ENCODE data around the gene ATP6V1C2. TPM values are rescaled to one million over a fixed set of nuclear protein-coding genes. Genes with fewer than 3 reads are reported as not detected.

Gene ATP6V1C2
- total and polyA plus RNA-seq, 2 donors (not counting 3 experiments of a cell fraction or from before 2014, with no cell fraction given), result 0.03 to 0.13 TPM

DNA sequence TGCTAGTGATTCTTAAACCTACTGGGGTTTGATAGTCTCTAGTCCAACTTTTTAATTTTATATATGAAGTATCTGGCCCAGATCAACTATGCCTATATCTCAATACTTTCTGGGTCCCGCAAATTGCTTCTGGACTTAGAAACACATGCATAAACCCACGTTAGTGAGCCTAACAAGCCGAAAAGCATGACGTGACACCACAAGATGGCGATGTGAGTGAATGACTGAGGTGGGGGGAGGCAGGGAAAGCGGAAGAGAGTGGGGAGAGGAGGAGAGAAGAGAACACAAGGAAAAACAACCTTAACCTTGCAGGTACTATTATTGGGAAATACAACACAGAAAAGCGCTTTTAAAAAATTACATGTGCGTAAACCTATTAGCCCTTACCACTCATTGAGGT is 77.4 kb downstream of the ATP6V1C2 start:
- Histone ChIP-seq H3K9me3 (replicated peaks; ENCODE audit: control insufficient read depth, insufficient read depth, low read length) (no peaks in the 10 kb centered on the region), H3K36me3 (ENCODE audit: control insufficient read depth in 2 of 2, extremely low read depth in 1 of 2, insufficient read depth in 2 of 2, low read length in 2 of 2) (peaks cover 22 to 32% of the 10 kb centered on the region in 2 experiments), H3K79me2 (ENCODE audit: control insufficient read depth, insufficient read depth, low read length) (peaks cover 83% of the 10 kb centered on the region), H3K27me3 (ENCODE audit: control insufficient read depth in 2 of 2, insufficient read depth in 2 of 2, low read length in 2 of 2) (no peaks in the 10 kb centered on the region), H3K4me1 (ENCODE audit: control insufficient read depth, extremely low read depth, insufficient read depth, low read length) (no peaks in the 10 kb centered on the region), H2AFZ (ENCODE audit: low read depth, low read length) (no peak overlapping the region), H3K9ac (replicated peaks; ENCODE audit: extremely low read depth, insufficient read depth, low read length) (no peak overlapping the region), H3K27ac (ENCODE audit: insufficient read depth, low read depth, low read length) (no peak overlapping the region), H3K4me3 (replicated peaks in 1 of 3; ENCODE audit: insufficient read depth in 1 of 3, low read depth in 1 of 3, low read length in 3 of 3) (no peak overlapping the region), H3K9me1 (replicated peaks; ENCODE audit: control insufficient read depth, extremely low read depth, insufficient read depth, low read length) (no peaks in the 10 kb centered on the region), H4K20me1 (replicated peaks; ENCODE audit: control insufficient read depth, extremely low read depth, insufficient read depth, low read length) (peaks cover 9% of the 10 kb centered on the region), H3K4me2 (ENCODE audit: insufficient read depth, low read length) (no peak overlapping the region)
- FAIRE-seq (no peak), DNase-seq (ENCODE audit: low read depth, low spot score) (no peak)
- no TSS peak for BruUV-seq (replicated peaks)
- TF ChIP-seq MYC (IDR thresholded peaks at IDR 0.05; ENCODE audit: low read depth, low read length) (no peak), POLR2AphosphoS5 (IDR thresholded peaks at IDR 0.05; ENCODE audit: insufficient read depth, low read depth, low read length) (no peak), POLR2A (IDR thresholded peaks at IDR 0.05; ENCODE audit: low read depth, low read length) (no peak), JUN (IDR thresholded peaks at IDR 0.05; ENCODE audit: borderline replicate concordance, insufficient read depth, insufficient read length, low read depth) (no peak), GATA2 (IDR thresholded peaks at IDR 0.05; ENCODE audit: insufficient read depth, insufficient read length, low read depth, low read length) (no peak), EZH2 (IDR thresholded peaks at IDR 0.05; ENCODE audit: borderline replicate concordance, low read depth, low read length, severe bottlenecking) (no peak), FOS (IDR thresholded peaks at IDR 0.05; ENCODE audit: borderline replicate concordance, insufficient read depth, low read length) (no peak)
- dilution Hi-C loops (cut with MboI; ENCODE audit: extremely low pct_ligation_motif_present, low sequenced_read_pairs) (no loop called here), intact Hi-C loops (cut with micrococcal nuclease) (no loop called here)
- CTCF ChIA-PET, result interaction anchor here (1.2 kb wide), 1 partner anchor 34 kb away, joined by 3 read pairs; no protein-coding TSS in a partner anchor
- POLR2A ChIA-PET, result no interaction called here

DNA sequence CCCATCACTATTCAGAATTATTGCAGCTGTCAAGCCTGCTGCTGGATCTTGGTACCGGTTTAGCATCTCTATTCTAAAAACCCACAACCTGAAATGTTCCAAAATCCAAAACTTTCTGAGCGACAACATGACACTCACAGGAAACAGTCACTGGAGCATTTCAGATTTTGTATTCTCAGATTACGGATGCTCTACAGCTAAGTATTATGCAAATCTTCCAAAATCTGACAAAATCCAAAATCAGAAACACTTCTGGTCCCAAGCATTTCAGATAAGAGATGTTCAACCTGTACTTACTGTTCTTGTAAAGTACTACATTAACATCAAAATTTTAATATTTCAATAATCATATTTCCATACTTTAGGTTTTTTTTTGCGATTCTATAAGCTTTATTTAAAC is 78.7 kb downstream of the ATP6V1C2 start:
- no peaks in the 10 kb centered on the region for H3K9me3 ChIP-seq (replicated peaks; ENCODE audit: control insufficient read depth, insufficient read depth, low read length)
- dilution Hi-C loops (cut with MboI; ENCODE audit: extremely low pct_ligation_motif_present, low sequenced_read_pairs), result no loop called here
- H3K4me2 ChIP-seq (ENCODE audit: insufficient read depth, low read length), result no peak overlapping the region
- H2AFZ ChIP-seq (ENCODE audit: low read depth, low read length), result no peak overlapping the region
- H3K79me2 ChIP-seq (ENCODE audit: control insufficient read depth, insufficient read depth, low read length), result peaks cover 81% of the 10 kb centered on the region
- H3K4me3 ChIP-seq (replicated peaks in 1 of 3; ENCODE audit: insufficient read depth in 1 of 3, low read depth in 1 of 3, low read length in 3 of 3), result no peak overlapping the region
- no peaks in the 10 kb centered on the region for H3K4me1 ChIP-seq (ENCODE audit: control insufficient read depth, extremely low read depth, insufficient read depth, low read length)
- DNase-seq (ENCODE audit: low read depth, low spot score) (no peak), FAIRE-seq (no peak)
- ChIA-PET CTCF (no interaction called here), POLR2A (no interaction called here)
- intact Hi-C loops (cut with micrococcal nuclease), result no loop called here
- TF ChIP-seq POLR2A (IDR thresholded peaks at IDR 0.05; ENCODE audit: low read depth, low read length), result no peak
- no peak for TF ChIP-seq MYC (IDR thresholded peaks at IDR 0.05; ENCODE audit: low read depth, low read length)
- no peak for TF ChIP-seq GATA2 (IDR thresholded peaks at IDR 0.05; ENCODE audit: insufficient read depth, insufficient read length, low read depth, low read length)
- TF ChIP-seq JUN (IDR thresholded peaks at IDR 0.05; ENCODE audit: borderline replicate concordance, insufficient read depth, insufficient read length, low read depth), result no peak
- no peak for TF ChIP-seq FOS (IDR thresholded peaks at IDR 0.05; ENCODE audit: borderline replicate concordance, insufficient read depth, low read length)
- TF ChIP-seq EZH2 (IDR thresholded peaks at IDR 0.05; ENCODE audit: borderline replicate concordance, low read depth, low read length, severe bottlenecking), result no peak
- no peak for TF ChIP-seq CTCF (IDR thresholded peaks at IDR 0.05; ENCODE audit: extremely low read depth in 1 of 2, insufficient read depth in 1 of 2, low read depth in 1 of 2, low read length in 2 of 2)
- no peak for TF ChIP-seq MAX (IDR thresholded peaks at IDR 0.05; ENCODE audit: insufficient read depth, insufficient read length)
- no peak for TF ChIP-seq POLR2AphosphoS5 (IDR thresholded peaks at IDR 0.05; ENCODE audit: insufficient read depth, low read depth, low read length)
- peaks cover 17 to 29% of the 10 kb centered on the region in 2 experiments for H3K36me3 ChIP-seq (ENCODE audit: control insufficient read depth in 2 of 2, extremely low read depth in 1 of 2, insufficient read depth in 2 of 2, low read length in 2 of 2)
- H3K27me3 ChIP-seq (ENCODE audit: control insufficient read depth in 2 of 2, insufficient read depth in 2 of 2, low read length in 2 of 2), result no peaks in the 10 kb centered on the region
- BruUV-seq (replicated peaks), result no TSS peak
- H3K9ac ChIP-seq (replicated peaks; ENCODE audit: extremely low read depth, insufficient read depth, low read length), result no peak overlapping the region
- no peak overlapping the region for H3K27ac ChIP-seq (ENCODE audit: insufficient read depth, low read depth, low read length)
- H4K20me1 ChIP-seq (replicated peaks; ENCODE audit: control insufficient read depth, extremely low read depth, insufficient read depth, low read length), result peaks cover 9% of the 10 kb centered on the region
- no peaks in the 10 kb centered on the region for H3K9me1 ChIP-seq (replicated peaks; ENCODE audit: control insufficient read depth, extremely low read depth, insufficient read depth, low read length)

All from endothelial cell of umbilical vein (primary cell).